GM12878 (cell line): Measurements from ENCODE around the gene TRIM62.

ENCODE experiments used
- EZH2 ChIP-seq: IDR thresholded peaks from 2 replicates; pipeline ENCODE4 v1.6.1; 2012; ENCODE audit warnings: low read depth, mild to moderate bottlenecking, control low read depth, inconsistent platforms, low read length, borderline replicate concordance; ENCODE audit not compliant: control insufficient read depth
- MYC ChIP-seq: IDR thresholded peaks from 2 replicates; pipeline ENCODE4 v1.6.1; 2011; ENCODE audit warnings: mild to moderate bottlenecking, low read length, moderate library complexity, inconsistent platforms; ENCODE audit not compliant: insufficient read depth, insufficient replicate concordance, insufficient read length, severe bottlenecking
- NBN ChIP-seq: fragments of 450-650 bp; IDR thresholded peaks from 2 replicates; pipeline ENCODE4 v1.6.1; 2016
- NR2C2 ChIP-seq: IDR thresholded peaks from 2 replicates; pipeline ENCODE4 v1.6.1; 2011; ENCODE audit warnings: borderline replicate concordance, low read depth; ENCODE audit not compliant: control insufficient read depth, insufficient read length
- PAX5 ChIP-seq: IDR thresholded peaks from 2 replicates; pipeline ENCODE4 v1.6.1; 2011; ENCODE audit warnings: low read depth, low read length, borderline replicate concordance
- RAD21 ChIP-seq: IDR thresholded peaks from 2 replicates; pipeline ENCODE4 v1.6.1; 2011; ENCODE audit warnings: mild to moderate bottlenecking, low read depth, low read length, moderate library complexity; ENCODE audit not compliant: insufficient read depth
- USF2 ChIP-seq: IDR thresholded peaks from 2 replicates; pipeline ENCODE4 v1.6.1; 2011; ENCODE audit warnings: low read depth, low read length, improper control_type of control experiment, borderline replicate concordance

- TF ChIP-seq EZH2 (no peak), RAD21 (no peak), NR2C2 (no peak), USF2 (no peak), NBN (no peak), MYC (no peak), PAX5 (no peak)
Observed at GRCh38 chr1:33173091-33173490, 8.8 kb downstream of the TRIM62 start.
